HFF-Myc (cell line): Measurements from ENCODE around the gene ZCCHC12.

ENCODE experiments used
- DNase-seq: peaks from one replicate; pipeline ENCODE4 v3.0.0-alpha.2; 2011; ENCODE audit warnings: low read depth; ENCODE audit errors: extremely low read depth
- H3K4me3 ChIP-seq: replicated peaks from 2 replicates; pipeline ENCODE4 v1.5.1; 2011; ENCODE audit warnings: low read depth, mild to moderate bottlenecking, control low read depth, low read length
- TF ChIP-seq, protein P1 (sequence below): IDR thresholded peaks from 2 replicates; pipeline ENCODE4 v1.5.1; 2012; ENCODE audit warnings: mild to moderate bottlenecking, low read depth, low read length, control low read depth; ENCODE audit errors: missing control alignments

ZCCHC12 gene

DNA sequence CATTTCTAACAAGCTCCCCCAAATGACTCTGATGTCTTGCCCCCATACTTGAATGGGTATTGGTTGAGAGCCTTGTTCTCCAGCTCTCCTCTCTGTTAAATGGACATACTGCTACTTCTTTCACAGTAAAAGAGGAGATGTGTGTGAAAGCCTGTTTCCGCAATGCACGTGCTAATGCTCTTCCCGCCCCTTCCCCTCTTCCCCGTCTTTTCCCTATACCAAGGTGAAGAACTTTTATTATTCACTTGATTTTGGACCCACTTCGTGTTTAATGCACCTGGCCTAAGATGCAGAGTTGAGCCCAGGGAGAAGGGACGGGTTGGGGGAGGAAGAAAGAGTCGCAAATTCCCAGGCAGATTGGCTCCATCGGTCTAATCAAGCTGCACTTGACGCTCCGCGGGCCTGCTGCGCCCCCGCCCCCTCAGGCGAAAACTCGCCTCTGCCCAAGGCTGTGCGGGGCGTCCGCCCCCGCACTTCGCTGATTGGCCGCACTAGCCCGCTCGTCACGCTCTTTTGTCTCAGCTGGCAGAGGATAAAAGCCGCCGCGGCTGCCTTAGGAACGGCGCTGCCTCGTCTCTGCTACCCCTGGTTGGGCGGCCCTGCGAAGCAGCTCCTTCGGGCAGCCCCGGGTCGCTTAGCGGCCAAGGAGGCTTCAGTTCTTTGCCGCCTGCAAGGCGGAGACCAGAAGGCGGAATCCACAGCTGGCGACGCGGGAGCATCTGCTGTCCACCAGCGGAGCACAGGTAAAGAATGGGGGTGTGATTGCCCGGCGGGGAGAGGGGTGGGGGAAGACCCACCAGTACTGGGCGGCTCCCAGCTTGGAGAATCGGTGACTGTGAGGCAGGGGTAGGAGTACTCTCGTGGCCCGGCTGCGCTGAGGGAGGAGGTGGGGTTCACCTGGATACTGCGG is at the start of gene ZCCHC12:
Gene ZCCHC12, plus strand, starts transcription at position 562 of the 910 bp plus-strand sequence. CDS start 1,421 bp downstream, outside the sequence.
- TF ChIP-seq, protein P1, sequence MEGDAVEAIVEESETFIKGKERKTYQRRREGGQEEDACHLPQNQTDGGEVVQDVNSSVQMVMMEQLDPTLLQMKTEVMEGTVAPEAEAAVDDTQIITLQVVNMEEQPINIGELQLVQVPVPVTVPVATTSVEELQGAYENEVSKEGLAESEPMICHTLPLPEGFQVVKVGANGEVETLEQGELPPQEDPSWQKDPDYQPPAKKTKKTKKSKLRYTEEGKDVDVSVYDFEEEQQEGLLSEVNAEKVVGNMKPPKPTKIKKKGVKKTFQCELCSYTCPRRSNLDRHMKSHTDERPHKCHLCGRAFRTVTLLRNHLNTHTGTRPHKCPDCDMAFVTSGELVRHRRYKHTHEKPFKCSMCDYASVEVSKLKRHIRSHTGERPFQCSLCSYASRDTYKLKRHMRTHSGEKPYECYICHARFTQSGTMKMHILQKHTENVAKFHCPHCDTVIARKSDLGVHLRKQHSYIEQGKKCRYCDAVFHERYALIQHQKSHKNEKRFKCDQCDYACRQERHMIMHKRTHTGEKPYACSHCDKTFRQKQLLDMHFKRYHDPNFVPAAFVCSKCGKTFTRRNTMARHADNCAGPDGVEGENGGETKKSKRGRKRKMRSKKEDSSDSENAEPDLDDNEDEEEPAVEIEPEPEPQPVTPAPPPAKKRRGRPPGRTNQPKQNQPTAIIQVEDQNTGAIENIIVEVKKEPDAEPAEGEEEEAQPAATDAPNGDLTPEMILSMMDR = no peak
- peak within 1 kb of the TSS; percentile 30 for H3K4me3 ChIP-seq
- no peak for DNase-seq

DNA sequence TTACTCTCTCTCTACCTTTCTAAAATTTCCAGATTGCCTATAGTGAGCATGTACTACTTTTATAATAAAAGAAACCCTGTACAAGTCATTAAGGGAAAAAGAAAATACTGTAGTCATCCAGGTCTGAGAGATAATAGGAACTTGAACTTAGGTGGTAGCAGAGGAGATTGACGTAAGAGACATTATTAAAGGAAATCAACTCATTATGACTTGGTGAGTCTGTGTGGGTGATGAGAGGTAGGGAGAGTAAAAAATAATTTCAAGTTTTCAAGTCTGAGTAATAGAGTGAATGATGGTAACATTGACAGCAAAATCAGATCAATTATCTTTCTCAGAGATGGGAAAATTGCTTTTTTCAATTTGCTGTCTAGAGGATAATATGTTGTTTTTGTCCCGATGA is 44.0 kb upstream of the ZCCHC12 start:
- no peak for DNase-seq
- TF ChIP-seq, protein P1 = no peak
- H3K4me3 ChIP-seq = no peak overlapping the region

DNA sequence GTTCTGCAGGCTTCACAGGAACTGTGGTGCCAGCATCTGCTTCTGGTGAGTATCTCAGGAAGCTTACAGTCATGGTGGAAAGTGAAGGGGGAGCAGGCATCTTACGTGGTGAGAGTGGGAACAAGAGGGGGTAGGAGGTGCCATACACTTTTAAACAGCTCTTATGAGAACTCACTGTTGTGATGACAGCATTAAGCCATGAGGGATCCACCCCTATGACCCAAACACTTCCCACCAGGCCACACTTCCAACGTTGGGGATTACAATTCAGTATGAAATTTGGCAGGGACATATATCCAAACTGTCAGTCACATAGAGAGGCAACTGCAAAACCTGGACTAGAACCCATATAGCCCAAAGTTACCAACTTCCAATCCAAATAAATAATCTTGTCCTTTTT is 43.1 kb upstream of the ZCCHC12 start:
- no peak for DNase-seq
- H3K4me3 ChIP-seq = no peak overlapping the region
- TF ChIP-seq, protein P1 = no peak

DNA sequence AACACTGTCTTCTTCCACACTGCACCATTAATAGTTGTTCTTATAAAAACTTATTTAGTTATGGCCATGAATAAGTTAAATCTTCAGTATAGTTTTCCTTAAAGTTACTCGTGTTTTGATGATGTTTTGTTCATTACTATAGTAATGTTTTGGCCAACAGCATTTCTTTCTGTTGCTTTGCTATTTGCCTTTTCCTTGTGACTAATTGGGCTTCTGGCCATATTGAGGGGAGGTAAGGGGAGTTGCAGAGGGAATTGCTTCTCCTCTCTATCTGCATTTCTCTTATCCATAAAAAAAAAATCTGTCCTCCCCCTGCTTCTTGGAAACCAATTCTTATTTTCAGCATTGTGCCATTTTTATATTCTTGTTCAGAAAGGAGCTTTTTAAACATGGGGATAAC is 42.7 kb upstream of the ZCCHC12 start:
- DNase-seq = no peak
- TF ChIP-seq, protein P1 = no peak
- H3K4me3 ChIP-seq = no peak overlapping the region

DNA sequence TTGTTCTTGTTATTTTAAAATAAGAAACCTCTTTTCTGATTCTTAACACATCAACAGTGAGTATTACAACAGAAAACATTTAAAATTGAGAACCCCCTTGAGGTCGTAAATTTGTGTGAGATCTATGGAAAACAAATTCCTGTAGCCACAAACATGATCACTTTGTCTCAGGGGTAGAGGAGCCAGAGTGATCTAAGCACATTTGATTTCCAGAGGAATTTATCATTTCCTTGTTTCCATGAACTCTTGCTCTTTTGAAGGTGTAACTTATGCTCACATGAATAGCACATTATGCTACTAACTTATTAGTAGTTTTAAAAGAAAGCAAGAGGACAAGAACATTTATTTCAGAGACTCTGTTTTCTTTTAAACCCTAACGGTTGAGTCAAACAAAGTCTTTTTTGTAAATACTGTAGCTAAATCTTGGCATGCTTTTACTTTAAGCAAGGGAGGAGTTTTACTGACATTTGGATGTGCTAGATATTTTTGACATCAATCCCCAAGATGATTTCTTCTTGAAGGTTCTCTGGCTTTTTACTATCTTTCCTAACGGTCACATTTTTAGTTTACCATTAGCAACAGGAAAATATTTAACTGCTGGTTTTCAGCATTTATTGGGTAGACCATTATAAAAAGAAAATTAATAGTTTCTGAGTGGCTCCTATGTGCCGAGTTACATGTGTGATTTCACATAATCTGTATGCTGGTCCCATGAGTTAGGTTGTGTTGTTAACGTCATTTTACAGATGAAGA is 27.9 kb upstream of the ZCCHC12 start:
- DNase-seq = no peak
- TF ChIP-seq, protein P1 = no peak
- H3K4me3 ChIP-seq = no peak overlapping the region

DNA sequence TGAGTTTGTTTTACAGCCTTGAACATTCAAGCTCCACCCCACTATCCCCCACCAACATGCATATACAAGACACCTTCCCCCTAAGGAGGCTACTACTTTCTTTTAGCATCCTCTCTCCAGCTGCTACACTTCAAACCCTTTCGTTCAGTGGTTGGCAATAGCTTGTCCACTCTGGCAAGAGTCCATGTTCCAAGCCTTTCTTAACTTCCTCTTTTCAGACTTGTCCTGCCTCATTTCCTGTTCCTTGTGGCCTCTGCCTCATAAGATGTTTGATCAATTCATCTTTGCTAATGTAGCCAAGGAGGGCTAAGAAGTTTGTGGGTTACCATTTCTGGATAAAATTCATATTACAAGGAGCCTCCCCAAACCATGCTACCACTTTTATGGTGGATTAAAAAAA is 20.8 kb upstream of the ZCCHC12 start:
- no peak for DNase-seq

More for the DNA sequence above, 20.8 kb upstream of the ZCCHC12 start:
- H3K4me3 ChIP-seq = no peak overlapping the region
- TF ChIP-seq, protein P1 = no peak
